SU-DHL-6 (cell line): ENCODE results near the gene TP53TG5.

Experiments used
- H2AFZ ChIP-seq: fragments of 200-600 bp; sonication (generic); 2 replicates; pipeline ENCODE4 v1.6.1; 2014; ENCODE audit warnings: low read depth, mild to moderate bottlenecking, moderate library complexity, mixed read lengths, antibody characterized with exemption, low read length; ENCODE audit not compliant: severe bottlenecking
- H3F3A ChIP-seq: fragments of 200-600 bp; shearing (Covaris generic); 2 replicates; pipeline ENCODE4 v1.6.0; 2016; ENCODE audit warnings: antibody characterized with exemption, mild to moderate bottlenecking; ENCODE audit not compliant: insufficient read depth
- H3K27ac ChIP-seq: fragments of 200-600 bp; sonication (generic); 2 replicates; pipeline ENCODE4 v1.5.1; 2016; ENCODE audit warnings: low read depth, mild to moderate bottlenecking, low read length, moderate library complexity, mixed read lengths
- H3K27me3 ChIP-seq: fragments of 200-600 bp; sonication (generic), shearing (Covaris generic); 2 replicates; pipeline ENCODE4 v1.6.0; 2014; ENCODE audit warnings: mild to moderate bottlenecking, low read length
- H3K36me3 ChIP-seq: fragments of 200-600 bp; sonication (generic); 2 replicates; pipeline ENCODE4 v1.6.1; 2014; ENCODE audit warnings: mild to moderate bottlenecking, low read length, mixed read lengths
- H3K4me2 ChIP-seq: fragments of 300-600, 200-600 bp; shearing (Covaris generic), sonication (generic); 2 replicates; pipeline ENCODE4 v1.6.0; 2014; ENCODE audit warnings: low read length, low read depth, mild to moderate bottlenecking; ENCODE audit not compliant: poor library complexity, severe bottlenecking
- H3K4me3 ChIP-seq: fragments of 200-600 bp; sonication (generic); 2 replicates; pipeline ENCODE4 v1.5.1; 2014; ENCODE audit warnings: antibody characterized with exemption, low read length, mild to moderate bottlenecking, mixed read lengths; ENCODE audit not compliant: insufficient read depth, poor library complexity, severe bottlenecking
- H3K79me2 ChIP-seq: fragments of 200-600 bp; sonication (generic); 2 replicates; pipeline ENCODE4 v1.6.1; 2014; ENCODE audit warnings: mild to moderate bottlenecking, low read length, moderate library complexity; ENCODE audit not compliant: insufficient read depth
- H3K9ac ChIP-seq: fragments of 200-600 bp; sonication (generic); 2 replicates; pipeline ENCODE4 v1.7.0; 2014; ENCODE audit warnings: mild to moderate bottlenecking, low read length
- H3K9me2 ChIP-seq: fragments of 200-600 bp; sonication (generic); replicated peaks from 2 replicates; pipeline ENCODE4 v1.6.1; 2014; ENCODE audit warnings: low read length; ENCODE audit not compliant: insufficient read depth
- H3K9me3 ChIP-seq: fragments of 200-600 bp; sonication (generic); 2 replicates; pipeline ENCODE4 v1.6.1; 2014; ENCODE audit warnings: low read length, mixed read lengths; ENCODE audit not compliant: insufficient read depth
- H4K20me1 ChIP-seq: fragments of 200-600 bp; sonication (generic); 2 replicates; pipeline ENCODE4 v1.6.1; 2014; ENCODE audit warnings: low read depth, mild to moderate bottlenecking, antibody characterized with exemption, low read length, moderate library complexity, mixed read lengths
- EZH2phosphoT487 ChIP-seq: fragments of 200-600 bp; sonication (generic), shearing (Covaris generic); conservative IDR thresholded peaks from 2 replicates; pipeline ENCODE4 v1.6.1; 2018; ENCODE audit warnings: mild to moderate bottlenecking, antibody characterized with exemption, low read length, moderate library complexity, mixed read lengths
- TF ChIP-seq, protein P1 (sequence below): fragments of 200-600 bp; sonication (generic); IDR thresholded peaks from one replicate; pipeline ENCODE4 v1.5.1; 2017; ENCODE audit warnings: antibody characterized with exemption, mild to moderate bottlenecking, low read length, moderate library complexity; ENCODE audit not compliant: insufficient read depth, poor library complexity, severe bottlenecking

TP53TG5 gene

DNA sequence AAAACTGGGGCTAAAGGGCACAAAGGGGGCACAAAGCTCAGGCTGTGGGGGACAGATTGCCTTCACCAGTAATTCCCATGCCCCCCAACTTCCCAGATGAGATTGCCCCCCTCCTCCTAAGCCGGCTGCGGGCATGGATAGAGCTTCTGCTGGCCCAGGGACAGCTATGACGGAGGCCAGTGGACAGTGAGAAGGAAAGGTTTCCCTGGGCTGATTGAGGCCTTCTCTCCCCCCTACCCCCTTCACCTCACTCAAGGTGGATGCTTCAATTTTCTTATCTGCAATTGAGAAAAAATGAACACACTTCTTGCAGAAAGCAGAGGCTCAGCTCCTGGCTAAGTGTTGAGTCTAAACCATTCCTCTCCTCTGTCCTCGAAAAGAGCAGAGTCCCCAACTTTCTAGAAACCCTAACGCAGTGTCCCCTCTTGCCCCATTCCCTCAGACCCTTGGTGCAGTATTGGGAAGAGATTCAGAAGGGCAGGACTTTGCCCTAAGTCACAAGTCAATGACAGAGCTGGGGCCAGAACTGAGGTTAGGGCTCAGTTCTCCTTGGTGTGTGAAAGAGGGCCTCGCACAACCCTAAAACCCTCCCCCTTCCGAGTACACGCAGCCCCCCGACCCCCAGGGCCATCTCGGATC is 30.7 kb downstream of the TP53TG5 start:
- Histone ChIP-seq H3K9ac (no peak overlapping the region), H3K4me2 (no peak overlapping the region), H3K27ac (no peak overlapping the region), H3K36me3 (no peaks in the 10 kb centered on the region), H3F3A (no peaks in the 10 kb centered on the region), H3K9me3 (no peaks in the 10 kb centered on the region), H4K20me1 (no peaks in the 10 kb centered on the region), H3K4me3 (no peak overlapping the region), H3K9me2 (no peaks in the 10 kb centered on the region), H3K79me2 (no peaks in the 10 kb centered on the region), H2AFZ (no peak overlapping the region), H3K27me3 (no peaks in the 10 kb centered on the region)
- TF ChIP-seq, protein P1, sequence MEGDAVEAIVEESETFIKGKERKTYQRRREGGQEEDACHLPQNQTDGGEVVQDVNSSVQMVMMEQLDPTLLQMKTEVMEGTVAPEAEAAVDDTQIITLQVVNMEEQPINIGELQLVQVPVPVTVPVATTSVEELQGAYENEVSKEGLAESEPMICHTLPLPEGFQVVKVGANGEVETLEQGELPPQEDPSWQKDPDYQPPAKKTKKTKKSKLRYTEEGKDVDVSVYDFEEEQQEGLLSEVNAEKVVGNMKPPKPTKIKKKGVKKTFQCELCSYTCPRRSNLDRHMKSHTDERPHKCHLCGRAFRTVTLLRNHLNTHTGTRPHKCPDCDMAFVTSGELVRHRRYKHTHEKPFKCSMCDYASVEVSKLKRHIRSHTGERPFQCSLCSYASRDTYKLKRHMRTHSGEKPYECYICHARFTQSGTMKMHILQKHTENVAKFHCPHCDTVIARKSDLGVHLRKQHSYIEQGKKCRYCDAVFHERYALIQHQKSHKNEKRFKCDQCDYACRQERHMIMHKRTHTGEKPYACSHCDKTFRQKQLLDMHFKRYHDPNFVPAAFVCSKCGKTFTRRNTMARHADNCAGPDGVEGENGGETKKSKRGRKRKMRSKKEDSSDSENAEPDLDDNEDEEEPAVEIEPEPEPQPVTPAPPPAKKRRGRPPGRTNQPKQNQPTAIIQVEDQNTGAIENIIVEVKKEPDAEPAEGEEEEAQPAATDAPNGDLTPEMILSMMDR = no peak

DNA sequence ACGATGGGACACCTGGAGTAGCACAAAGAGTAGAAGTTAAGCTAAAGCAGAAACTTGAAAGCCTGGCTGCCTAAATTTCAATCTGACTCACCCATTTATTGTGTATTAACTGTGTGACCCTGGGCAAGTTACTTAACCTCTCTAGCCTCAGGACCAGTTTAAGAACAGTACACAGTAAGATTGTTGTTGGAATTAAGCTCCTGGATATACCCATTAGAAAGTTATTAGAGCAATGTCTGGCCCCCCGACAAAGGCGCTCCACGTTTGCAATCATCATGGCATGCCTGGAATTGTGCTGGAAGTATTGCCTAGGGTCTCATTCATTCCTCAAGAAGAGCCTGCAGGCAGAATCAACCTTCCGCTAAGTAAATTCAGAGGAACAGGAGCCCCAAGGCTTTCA is 31.3 kb downstream of the TP53TG5 start:
- Histone ChIP-seq H3K36me3 (no peaks in the 10 kb centered on the region), H3K27ac (no peak overlapping the region), H3K27me3 (no peaks in the 10 kb centered on the region), H4K20me1 (no peaks in the 10 kb centered on the region), H3K9me3 (no peaks in the 10 kb centered on the region), H2AFZ (no peak overlapping the region), H3K9me2 (no peaks in the 10 kb centered on the region), H3K4me3 (no peak overlapping the region), H3K79me2 (no peaks in the 10 kb centered on the region), H3K4me2 (no peak overlapping the region), H3K9ac (no peak overlapping the region), H3F3A (no peaks in the 10 kb centered on the region)
- no peak for TF ChIP-seq EZH2phosphoT487
- TF ChIP-seq, protein P1 = no peak

DNA sequence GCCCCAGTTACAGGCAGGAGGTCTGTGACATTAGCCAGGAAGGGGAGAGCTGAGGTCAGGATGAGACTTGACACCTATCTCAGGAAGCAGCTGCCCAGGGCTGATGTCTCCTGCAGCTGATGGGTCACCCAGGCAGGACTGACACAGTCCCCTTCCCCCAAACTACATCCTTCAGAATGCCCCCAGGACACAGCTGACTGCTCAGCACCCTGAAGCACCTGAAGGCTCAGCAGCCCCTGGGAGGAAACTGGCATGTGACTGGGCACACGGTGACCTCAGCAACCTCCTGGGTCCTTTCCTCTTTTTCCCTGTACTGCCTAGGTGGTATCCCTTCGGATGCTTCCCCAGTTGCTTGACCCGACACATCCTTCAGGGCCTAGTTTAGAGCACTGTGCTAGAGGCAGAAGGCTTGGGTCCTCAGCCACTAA is 31.8 kb downstream of the TP53TG5 start:
- Histone ChIP-seq H3K4me2 (no peak overlapping the region), H3K27me3 (no peaks in the 10 kb centered on the region), H3K9me2 (no peaks in the 10 kb centered on the region), H3F3A (no peaks in the 10 kb centered on the region), H2AFZ (no peak overlapping the region), H3K9me3 (no peaks in the 10 kb centered on the region), H3K79me2 (no peaks in the 10 kb centered on the region), H3K4me3 (no peak overlapping the region), H3K36me3 (no peaks in the 10 kb centered on the region), H4K20me1 (no peaks in the 10 kb centered on the region), H3K9ac (no peak overlapping the region), H3K27ac (no peak overlapping the region)
- TF ChIP-seq, protein P1 = no peak
- TF ChIP-seq EZH2phosphoT487 = no peak
